ENCODE measurements around the gene LRRFIP1.

DNA sequence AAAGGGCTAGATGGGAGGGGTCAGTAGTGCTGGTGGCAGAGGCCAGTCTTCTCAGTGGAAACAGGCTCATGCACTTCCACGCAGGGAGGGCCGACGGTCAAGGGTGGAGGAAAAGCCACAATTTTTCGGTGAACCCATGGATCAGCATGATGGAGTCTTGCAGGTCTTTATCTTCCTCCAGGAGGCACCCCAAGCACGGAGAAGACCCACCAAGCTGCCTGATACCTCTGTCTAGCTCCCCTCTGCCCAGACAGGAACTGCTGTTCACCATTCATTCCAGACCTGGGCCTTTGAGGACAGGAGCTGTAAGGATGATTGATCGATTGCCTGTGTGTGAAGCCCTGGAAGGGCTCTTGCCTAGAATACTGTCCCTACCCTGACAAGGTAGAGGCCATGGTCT, 2.8 kb upstream of the LRRFIP1 start:
- TF ChIP-seq CTCF (IDR thresholded peaks at IDR 0.05) (no peak), POLR2A (IDR thresholded peaks at IDR 0.05) (no peak)
